GM19193 (cell line): ENCODE measurements around the gene AANAT.

Source experiments
- POLR2A ChIP-seq: IDR thresholded peaks from 4 replicates; pipeline ENCODE4 v1.6.1; 2011; ENCODE audit not compliant: insufficient read depth, insufficient read length; ENCODE audit errors: extremely low read depth

The AANAT gene

GRCh38 chr17:76451506-76451905, 15.9 kb upstream of the AANAT start:
- TF ChIP-seq POLR2A = no peak

GRCh38 chr17:76452127-76452659, 15.2 kb upstream of the AANAT start:
- TF ChIP-seq POLR2A = no peak

- TF ChIP-seq POLR2A = peak; percentile 68
These were observed 14.6 kb upstream of the AANAT start, which contains the start of gene UBE2O for GRCh38 chr17:76452660-76453430. Gene UBE2O (minus strand): TSS chr17:76453152. CDS start chr17:76453141, 11 bp downstream.

GRCh38 chr17:76453431-76453743, 14.0 kb upstream of the AANAT start:
- no peak for TF ChIP-seq POLR2A

- TF ChIP-seq POLR2A = no peak
These were observed 8.6 kb upstream of the AANAT start for GRCh38 chr17:76458580-76459490.

- no peak for TF ChIP-seq POLR2A
These were observed 7.7 kb upstream of the AANAT start for GRCh38 chr17:76459674-76460073.

GRCh38 chr17:76461765-76462555, 5.4 kb upstream of the AANAT start:
- no peak for TF ChIP-seq POLR2A

GRCh38 chr17:76462556-76463290, 4.7 kb upstream of the AANAT start:
- TF ChIP-seq POLR2A = no peak

GRCh38 chr17:76466775-76467130, 650 bp upstream of the AANAT start:
- no peak for TF ChIP-seq POLR2A

GRCh38 chr17:76467809-76468633, 618 bp downstream of the AANAT start:
- TF ChIP-seq POLR2A = no peak

GRCh38 chr17:76468634-76469010, 1.2 kb downstream of the AANAT start:
- no peak for TF ChIP-seq POLR2A

GRCh38 chr17:76469076-76469990, 1.9 kb downstream of the AANAT start:
- TF ChIP-seq POLR2A = no peak

- TF ChIP-seq POLR2A = peak; percentile 6
These were observed 2.8 kb downstream of the AANAT start for GRCh38 chr17:76469991-76470739.
